Measurements from ENCODE around the gene EARS2. TPM values are rescaled to one million over a fixed set of nuclear protein-coding genes. Genes with fewer than 3 reads are reported as not detected.
A peak's percentile ranks its signal among the peaks of the same experiment; 100 is the strongest.

The EARS2 gene
- total RNA-seq, 1 experiment from 2014 or later, result 50.1 TPM

DNA sequence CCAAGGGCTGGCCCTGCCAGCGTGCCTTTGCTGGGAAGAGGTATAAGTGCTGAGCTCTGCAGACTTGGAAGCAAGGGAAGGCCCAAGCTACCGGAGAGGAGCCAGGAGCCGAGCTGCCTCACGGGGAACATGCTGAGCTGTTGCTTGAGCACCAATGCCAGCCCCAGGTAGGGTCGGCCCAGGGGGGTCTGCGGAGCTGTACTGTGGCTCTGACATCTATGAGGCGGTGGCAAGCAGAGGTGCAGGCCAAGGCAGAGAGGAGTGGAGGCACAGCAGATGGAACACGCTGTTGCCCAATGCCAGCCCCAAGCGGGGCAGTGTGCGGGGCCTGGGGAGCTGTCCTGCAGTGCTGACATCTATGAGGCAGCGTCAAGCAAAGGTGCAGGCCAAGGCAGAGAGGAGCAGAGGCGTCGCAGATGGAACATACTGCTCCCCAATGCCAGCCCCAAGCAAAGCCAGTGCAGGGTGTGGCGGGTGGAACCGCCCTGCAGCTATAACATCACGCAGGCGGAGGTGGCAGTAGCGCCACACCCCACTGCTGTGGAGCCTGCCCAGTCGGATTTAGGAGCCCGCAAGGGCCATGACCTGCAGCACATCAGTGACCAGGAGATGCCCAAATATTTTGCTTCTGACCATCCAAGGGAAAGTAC is 56.8 kb downstream of the EARS2 start:
- H3K4me3 Mint-ChIP-seq, result no peak overlapping the region
- Histone ChIP-seq H4K8ac (replicated peaks; ENCODE audit: insufficient read length, low read depth, low read length) (no peak overlapping the region), H3K4ac (ENCODE audit: low read depth, low read length) (no peak overlapping the region), H3K23me2 (ENCODE audit: insufficient read length, low read depth, low read length, poor library complexity, severe bottlenecking) (no peaks in the 10 kb centered on the region), H3K79me2 (ENCODE audit: insufficient read depth, low read length) (peaks cover 21% of the 10 kb centered on the region; the same call in 1 of the 2 replicates), H2BK15ac (ENCODE audit: low read depth, low read length) (no peak overlapping the region), H3K4me1 (ENCODE audit: insufficient read depth, low read length) (0 out of 2 replicates have a peak, but pooled peaks cover 2% of the 10 kb centered on the region), H2AFZ (ENCODE audit: low read length) (no peak overlapping the region), H2BK20ac (ENCODE audit: low read depth, low read length, poor library complexity, severe bottlenecking) (no peak overlapping the region), H3K27ac (ENCODE audit: insufficient read length, low read depth, low read length) (no peak overlapping the region), H3K23ac (ENCODE audit: insufficient read length, low read depth, low read length) (no peak overlapping the region), H4K20me1 (ENCODE audit: control insufficient read depth, insufficient read depth, insufficient read length) (no peaks in the 10 kb centered on the region), H2BK5ac (ENCODE audit: insufficient read length, low read length) (no peak overlapping the region), H2BK120ac (ENCODE audit: low read depth, low read length, poor library complexity, severe bottlenecking) (no peak overlapping the region), H2BK12ac (ENCODE audit: insufficient read length, low read depth, low read length) (no peak overlapping the region), H3K18ac (ENCODE audit: insufficient read length, low read depth, low read length) (no peak overlapping the region), H4K91ac (ENCODE audit: insufficient read length, low read depth, low read length) (no peak overlapping the region), H3K4me2 (ENCODE audit: insufficient read depth, insufficient read length, low read length) (no peak overlapping the region), H4K5ac (ENCODE audit: insufficient read length, low read depth, low read length) (no peak overlapping the region), H3T11ph (ENCODE audit: low read length) (no peak overlapping the region), H3K14ac (ENCODE audit: insufficient read depth, low read length) (no peak overlapping the region), H3K56ac (ENCODE audit: insufficient read length, low read depth, low read length) (no peak overlapping the region), H3K27me3 (ENCODE audit: insufficient read depth, low read length) (no peaks in the 10 kb centered on the region), H3K9ac (ENCODE audit: extremely low read depth, insufficient read length, low read length) (no peak overlapping the region), H3K79me1 (ENCODE audit: insufficient read depth, low read depth, low read length, poor library complexity, severe bottlenecking) (peaks cover 7% of the 10 kb centered on the region), H3K9me3 (ENCODE audit: control insufficient read depth, low read depth, low read length) (no peaks in the 10 kb centered on the region), H2AK5ac (ENCODE audit: insufficient read length, low read length) (no peak overlapping the region)
- DNase-seq, result no peak
- H3K36me3 Mint-ChIP-seq (ENCODE audit: insufficient read depth in 1 of 3, low read depth in 3 of 3), result peaks cover 6 to 38% (median 30%) of the 10 kb centered on the region in 3 experiments; a peak in 6 of 7 replicates
- TF ChIP-seq, protein P1, sequence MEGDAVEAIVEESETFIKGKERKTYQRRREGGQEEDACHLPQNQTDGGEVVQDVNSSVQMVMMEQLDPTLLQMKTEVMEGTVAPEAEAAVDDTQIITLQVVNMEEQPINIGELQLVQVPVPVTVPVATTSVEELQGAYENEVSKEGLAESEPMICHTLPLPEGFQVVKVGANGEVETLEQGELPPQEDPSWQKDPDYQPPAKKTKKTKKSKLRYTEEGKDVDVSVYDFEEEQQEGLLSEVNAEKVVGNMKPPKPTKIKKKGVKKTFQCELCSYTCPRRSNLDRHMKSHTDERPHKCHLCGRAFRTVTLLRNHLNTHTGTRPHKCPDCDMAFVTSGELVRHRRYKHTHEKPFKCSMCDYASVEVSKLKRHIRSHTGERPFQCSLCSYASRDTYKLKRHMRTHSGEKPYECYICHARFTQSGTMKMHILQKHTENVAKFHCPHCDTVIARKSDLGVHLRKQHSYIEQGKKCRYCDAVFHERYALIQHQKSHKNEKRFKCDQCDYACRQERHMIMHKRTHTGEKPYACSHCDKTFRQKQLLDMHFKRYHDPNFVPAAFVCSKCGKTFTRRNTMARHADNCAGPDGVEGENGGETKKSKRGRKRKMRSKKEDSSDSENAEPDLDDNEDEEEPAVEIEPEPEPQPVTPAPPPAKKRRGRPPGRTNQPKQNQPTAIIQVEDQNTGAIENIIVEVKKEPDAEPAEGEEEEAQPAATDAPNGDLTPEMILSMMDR (conservative IDR thresholded peaks at IDR 0.05), result no peak
- no peaks in the 10 kb centered on the region for H3K9me3 Mint-ChIP-seq
- H3K27me3 Mint-ChIP-seq (ENCODE audit: low read depth), result no peaks in the 10 kb centered on the region
- peak overlapping the region; percentile 39 to 66 (median 65); a peak in 3 of 7 replicates for H3K27ac Mint-ChIP-seq
- peaks cover 46 to 52% of the 10 kb centered on the region in 2 experiments for H3K4me1 Mint-ChIP-seq
- no CpG with 5 or more reads among the region's 20 CpGs for WGBS (ENCODE audit: extremely low coverage, insufficient read length, low lambda C conversion rate)

Measured in H9 (cell line).